ENCODE measurements around the gene CTTNBP2NL. TPM values are rescaled to one million over a fixed set of nuclear protein-coding genes. Genes with fewer than 3 reads are reported as not detected.
"Not testable (repeated sequence)": the region's sequence is repeated elsewhere in the genome, so short reads cannot be mapped to it uniquely, and the experiment has no call there.

The CTTNBP2NL gene
- total RNA-seq, 2 experiments from 2014 or later = 3.4 to 3.6 TPM

DNA sequence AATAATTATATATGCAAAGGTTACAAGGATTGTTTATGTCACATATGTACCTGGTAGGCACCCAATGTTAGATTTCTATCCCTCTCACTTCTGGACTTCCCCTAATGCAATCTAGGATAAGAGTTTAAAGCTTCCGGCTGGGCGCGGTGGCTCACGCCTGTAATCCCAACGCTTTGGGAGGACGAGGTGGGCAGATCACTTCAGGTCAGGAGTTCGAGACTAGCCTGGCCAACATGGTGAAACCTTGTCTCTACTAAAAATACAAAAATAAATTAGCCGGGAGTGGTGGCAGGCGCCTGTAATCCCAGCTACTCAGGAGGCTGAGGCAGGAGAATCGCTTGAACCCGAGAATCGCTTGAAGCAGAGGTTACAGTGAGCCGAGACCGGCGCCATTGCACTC, 5.7 kb upstream of the CTTNBP2NL start:
- not testable (repeated sequence) for H3K4me3 Mint-ChIP-seq; DNase-seq; H3K36me3 Mint-ChIP-seq (ENCODE audit: low read depth); H3K27me3 Mint-ChIP-seq; H3K27ac Mint-ChIP-seq; H3K9me3 Mint-ChIP-seq
- peaks cover 37% of the 10 kb centered on the region for H3K4me1 Mint-ChIP-seq
- ChIA-PET POLR2A (interaction anchor here (0.9 to 2.9 kb wide), 4 partner anchors 20 to 228 kb away, joined by 3 to 24 read pairs (median 4); partner anchors contain the start of genes CAPZA1 and ST7L), CTCF (interaction anchor here (0.6 to 10.1 kb wide), 28 partner anchors 9 to 641 kb away, joined by 3 to 163 read pairs (median 6); partner anchors contain the start of gene PPM1J)

DNA sequence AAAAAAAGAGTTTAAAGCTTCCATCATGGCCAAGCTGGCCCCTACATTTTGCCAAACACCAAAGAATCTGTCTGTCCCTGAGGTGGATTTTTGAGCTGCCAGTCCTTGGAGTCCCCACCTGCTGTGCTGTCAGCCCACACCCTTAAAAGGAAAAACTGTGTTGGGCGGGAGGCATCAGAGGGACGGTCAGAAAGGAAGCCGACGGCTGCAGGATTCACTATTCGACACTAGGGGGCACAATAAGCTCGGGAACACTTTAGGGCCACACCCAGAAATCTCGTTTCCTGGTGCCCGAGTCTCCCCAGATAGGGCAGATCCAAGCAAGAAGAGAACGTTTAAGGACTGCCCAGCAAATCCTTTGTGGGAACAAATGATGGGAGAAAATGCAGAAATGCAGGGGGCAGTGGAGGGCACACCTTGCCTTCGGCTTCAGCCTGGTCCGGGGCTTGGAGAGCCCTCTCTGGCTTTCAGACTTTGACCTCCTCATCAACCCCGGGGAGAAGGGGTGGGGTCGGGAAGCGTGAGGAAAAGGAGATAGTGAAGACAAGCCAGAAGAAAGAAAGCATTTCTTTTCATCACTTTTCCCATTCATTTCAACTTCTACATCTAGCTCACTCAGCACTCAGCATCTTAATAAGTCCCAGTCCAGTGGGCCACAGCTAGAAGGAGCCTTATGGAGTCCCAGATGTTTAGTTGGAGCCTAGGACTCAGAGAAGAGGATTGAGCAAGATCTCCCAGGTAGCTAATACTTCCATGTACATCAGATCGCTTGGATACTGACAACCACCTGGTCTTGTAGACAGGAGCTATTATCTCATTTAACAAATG, 5.0 kb upstream of the CTTNBP2NL start:
- Mint-ChIP-seq H3K36me3 (ENCODE audit: low read depth) (no peaks in the 10 kb centered on the region), H3K27me3 (peaks cover 7% of the 10 kb centered on the region), H3K9me3 (no peaks in the 10 kb centered on the region), H3K4me3 (peak overlapping the region; percentile 62), H3K27ac (peak overlapping the region; percentile 6), H3K4me1 (peaks cover 42% of the 10 kb centered on the region)
- ChIA-PET POLR2A (interaction anchor here (0.9 to 2.9 kb wide), 7 partner anchors 20 to 324 kb away, joined by 3 to 24 read pairs (median 3); partner anchors contain the start of genes CAPZA1, MOV10, PPM1J and ST7L), CTCF (interaction anchor here (0.6 to 10.1 kb wide), 39 partner anchors 10 to 642 kb away, joined by 3 to 163 read pairs (median 5); partner anchors contain the start of genes PPM1J and ST7L)
- DNase-seq = peak; percentile 86

DNA sequence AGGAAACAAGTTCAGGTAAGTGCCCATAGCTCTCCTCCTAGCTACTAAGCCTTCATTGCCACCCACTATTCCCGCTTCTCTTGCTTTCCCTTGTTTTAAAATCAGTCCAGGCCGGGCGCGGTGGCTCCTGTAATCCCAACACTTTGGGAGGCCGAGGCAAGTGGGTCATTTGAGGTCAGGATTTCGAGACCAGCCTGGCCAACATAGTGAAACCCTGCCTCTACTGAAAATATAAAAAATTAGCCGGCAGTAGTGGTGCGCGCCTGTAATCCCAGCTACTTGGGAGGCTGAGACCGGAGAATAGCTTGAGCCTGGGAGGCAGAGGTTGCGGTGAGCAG, 4.4 kb upstream of the CTTNBP2NL start:
- Mint-ChIP-seq H3K4me1 (peaks cover 43% of the 10 kb centered on the region), H3K9me3 (no peaks in the 10 kb centered on the region), H3K4me3 (peak overlapping the region; percentile 62), H3K27ac (no peak overlapping the region), H3K36me3 (ENCODE audit: low read depth) (no peaks in the 10 kb centered on the region), H3K27me3 (peaks cover 7% of the 10 kb centered on the region)
- ChIA-PET CTCF (interaction anchor here (0.6 to 10.1 kb wide), 31 partner anchors 10 to 488 kb away, joined by 3 to 163 read pairs (median 6); partner anchors contain the start of genes PPM1J and ST7L), POLR2A (interaction anchor here (1.1 to 2.9 kb wide), 6 partner anchors 21 to 323 kb away, joined by 3 to 24 read pairs (median 4); partner anchors contain the start of genes CAPZA1, MOV10, PPM1J and ST7L)
- DNase-seq = no peak

DNA sequence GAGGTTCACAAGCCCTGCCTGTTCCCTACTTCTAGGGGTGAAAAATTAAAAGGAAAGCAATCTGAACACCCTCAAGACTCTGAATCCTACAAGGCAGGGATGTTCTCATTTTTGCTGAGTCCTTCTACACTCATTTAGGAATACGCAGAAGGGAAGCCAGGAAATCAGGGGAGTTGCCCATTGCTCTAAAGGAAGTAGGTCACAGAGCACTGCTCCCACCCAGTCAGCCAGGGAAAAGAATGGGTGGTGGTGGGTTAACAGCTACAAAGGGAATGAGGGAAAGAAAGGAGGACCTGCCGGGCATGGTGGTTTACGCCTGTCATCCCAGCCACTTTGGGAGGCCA, 2.4 kb upstream of the CTTNBP2NL start:
- Mint-ChIP-seq H3K27ac (peak overlapping the region; percentile 15), H3K4me1 (peaks cover 47% of the 10 kb centered on the region), H3K4me3 (peak overlapping the region; percentile 2), H3K27me3 (peaks cover 8% of the 10 kb centered on the region), H3K9me3 (no peaks in the 10 kb centered on the region), H3K36me3 (ENCODE audit: low read depth) (no peaks in the 10 kb centered on the region)
- CTCF ChIA-PET = interaction anchor here (1.0 to 10.1 kb wide), 3 partner anchors 71 to 220 kb away, joined by 4 to 163 read pairs (median 7); no protein-coding TSS in a partner anchor
- DNase-seq = no peak
- POLR2A ChIA-PET = interaction anchor here (1.4 to 1.7 kb wide), 2 partner anchors 220 to 225 kb away, joined by 5 to 6 read pairs; partner anchors contain the start of gene ST7L

DNA sequence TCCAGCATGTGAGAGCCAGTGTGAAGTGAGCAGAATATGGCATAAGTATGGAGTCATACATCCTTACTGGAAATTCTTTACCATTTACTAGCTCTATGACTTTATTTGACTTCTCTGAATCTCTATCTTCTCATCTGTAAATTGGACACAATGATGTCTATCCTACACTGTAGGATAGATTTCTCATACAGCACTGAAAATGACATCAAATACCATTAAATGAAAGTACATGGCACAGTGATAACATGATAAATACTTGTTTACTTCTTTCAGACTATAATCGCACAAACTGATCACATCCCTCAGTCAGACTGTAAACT, 1.3 kb upstream of the CTTNBP2NL start:
- H3K27me3 Mint-ChIP-seq = peaks cover 4% of the 10 kb centered on the region
- H3K27ac Mint-ChIP-seq = no peak overlapping the region
- H3K4me1 Mint-ChIP-seq = peaks cover 50% of the 10 kb centered on the region
- H3K9me3 Mint-ChIP-seq = no peaks in the 10 kb centered on the region
- ChIA-PET CTCF (interaction anchor here (1.0 to 10.1 kb wide), 3 partner anchors 70 to 219 kb away, joined by 4 to 163 read pairs (median 7); no protein-coding TSS in a partner anchor), POLR2A (interaction anchor here (1.4 to 1.7 kb wide), 2 partner anchors 219 to 224 kb away, joined by 5 to 6 read pairs; partner anchors contain the start of gene ST7L)
- no peak for DNase-seq
- H3K36me3 Mint-ChIP-seq (ENCODE audit: low read depth) = no peaks in the 10 kb centered on the region
- H3K4me3 Mint-ChIP-seq = no peak overlapping the region

DNA sequence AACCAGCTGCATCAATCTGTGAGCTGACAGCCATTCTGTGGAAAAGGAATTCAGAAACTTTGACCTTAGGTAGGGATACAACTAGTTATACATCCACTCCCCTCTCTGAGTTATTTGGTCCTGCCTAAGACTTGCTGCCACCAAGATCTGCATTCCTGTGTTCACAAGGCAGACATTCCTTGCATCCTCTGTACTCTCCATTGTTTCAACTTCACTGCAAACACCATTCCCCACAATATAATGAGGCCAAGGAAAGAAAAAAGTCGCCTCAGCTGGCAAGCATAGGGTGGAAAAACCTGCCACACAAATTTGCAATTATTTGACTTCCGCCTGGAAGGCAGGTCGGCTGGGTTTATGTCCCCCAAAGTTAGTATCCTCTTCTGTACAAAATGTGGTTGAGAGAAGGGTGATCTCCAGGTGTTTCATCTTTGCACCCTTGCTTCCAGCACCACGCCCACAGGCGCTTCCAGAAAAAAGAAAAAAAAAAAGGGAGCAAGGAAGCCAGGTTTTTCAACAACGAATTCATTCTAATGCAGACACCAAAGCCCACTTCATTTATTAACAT, 676 bp upstream of the CTTNBP2NL start:
- peak overlapping the region; percentile 2 for H3K27ac Mint-ChIP-seq
- POLR2A ChIA-PET = interaction anchor here (1.1 to 1.7 kb wide), 2 partner anchors 218 to 223 kb away, joined by 4 to 5 read pairs; partner anchors contain the start of gene ST7L
- peaks cover 4% of the 10 kb centered on the region for H3K27me3 Mint-ChIP-seq
- H3K9me3 Mint-ChIP-seq = no peaks in the 10 kb centered on the region
- no peaks in the 10 kb centered on the region for H3K36me3 Mint-ChIP-seq (ENCODE audit: low read depth)
- H3K4me1 Mint-ChIP-seq = peaks cover 46% of the 10 kb centered on the region
- peak overlapping the region; percentile 84 for H3K4me3 Mint-ChIP-seq
- DNase-seq = no peak
- CTCF ChIA-PET = interaction anchor here (1.0 to 10.1 kb wide), 2 partner anchors 69 to 320 kb away, joined by 3 to 163 read pairs; partner anchors contain the start of gene PPM1J

DNA sequence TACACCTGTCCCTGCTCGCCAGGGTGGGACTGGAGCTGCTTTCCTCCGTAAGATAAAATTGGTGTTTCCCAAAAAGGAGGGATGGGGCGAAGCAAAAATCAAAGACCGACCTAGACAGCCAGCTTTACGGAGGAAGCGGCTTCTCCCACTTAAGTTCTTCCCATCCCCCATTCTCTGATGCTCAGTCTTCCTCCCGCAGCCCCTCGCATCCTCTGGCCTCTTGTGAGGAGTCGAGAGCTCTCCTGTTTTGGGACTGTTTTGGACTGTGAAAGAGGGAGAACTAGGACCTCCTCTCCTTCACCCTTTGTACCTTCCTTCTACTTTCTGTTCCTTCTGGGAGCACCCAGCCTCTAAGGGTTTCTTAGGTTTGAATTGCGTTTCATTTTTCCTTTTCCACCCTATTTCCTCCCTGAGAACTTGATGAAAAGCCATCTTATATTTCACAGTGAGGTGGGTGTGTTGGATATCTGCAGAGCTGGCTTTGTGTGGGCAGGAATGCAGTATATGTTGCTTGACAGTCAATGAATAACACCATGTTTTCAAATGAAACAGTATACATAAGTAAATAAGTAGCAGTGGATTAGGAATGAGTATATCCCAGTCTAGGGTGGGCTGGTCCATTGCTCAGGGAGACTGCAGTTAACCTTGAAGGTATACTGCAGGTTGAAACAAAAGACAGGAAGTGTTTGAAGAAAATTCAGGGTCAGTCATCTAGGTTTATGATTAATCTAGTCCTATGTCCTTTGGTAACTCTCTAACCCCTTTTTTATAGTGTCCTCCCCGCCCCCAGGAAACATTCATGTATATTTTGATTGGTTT, 848 bp downstream of the CTTNBP2NL start:
- Mint-ChIP-seq H3K27me3 (peaks cover 7% of the 10 kb centered on the region), H3K4me1 (peaks cover 36% of the 10 kb centered on the region), H3K9me3 (no peaks in the 10 kb centered on the region), H3K4me3 (peak overlapping the region; percentile 84), H3K27ac (no peak overlapping the region), H3K36me3 (ENCODE audit: low read depth) (no peaks in the 10 kb centered on the region)
- ChIA-PET CTCF (interaction anchor here (10.1 kb wide), 1 partner anchor 67 kb away, joined by 163 read pairs; no protein-coding TSS in a partner anchor), POLR2A (interaction anchor here (0.7 to 1.1 kb wide), 2 partner anchors 220 to 222 kb away, joined by 3 to 4 read pairs; partner anchors contain the start of gene ST7L)
- no peak for DNase-seq

DNA sequence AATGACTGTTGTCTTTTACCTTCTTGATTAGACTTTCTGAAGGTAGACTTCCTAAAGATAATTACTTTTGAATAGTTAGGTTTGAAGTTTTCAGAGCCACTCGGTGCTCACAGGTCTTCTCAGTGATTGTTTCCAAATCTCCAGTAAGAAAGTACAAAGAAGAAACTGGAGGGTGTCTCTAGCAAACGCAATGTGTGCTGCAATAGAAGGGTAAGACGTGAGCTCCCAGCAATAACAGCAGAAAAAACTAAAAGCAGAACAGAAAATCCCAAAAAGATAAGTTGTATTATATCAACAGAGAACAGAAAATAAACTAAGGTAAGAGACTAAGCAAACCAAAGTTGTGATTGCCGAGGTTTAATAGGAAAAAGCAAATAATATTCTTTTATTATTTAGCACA, 1.8 kb downstream of the CTTNBP2NL start:
- Mint-ChIP-seq H3K27me3 (peaks cover 7% of the 10 kb centered on the region), H3K4me3 (no peak overlapping the region), H3K4me1 (peaks cover 36% of the 10 kb centered on the region), H3K27ac (no peak overlapping the region), H3K36me3 (ENCODE audit: low read depth) (no peaks in the 10 kb centered on the region), H3K9me3 (no peaks in the 10 kb centered on the region)
- no peak for DNase-seq
- POLR2A ChIA-PET = no interaction called here
- CTCF ChIA-PET = interaction anchor here (10.1 kb wide), 1 partner anchor 66 kb away, joined by 163 read pairs; no protein-coding TSS in a partner anchor

DNA sequence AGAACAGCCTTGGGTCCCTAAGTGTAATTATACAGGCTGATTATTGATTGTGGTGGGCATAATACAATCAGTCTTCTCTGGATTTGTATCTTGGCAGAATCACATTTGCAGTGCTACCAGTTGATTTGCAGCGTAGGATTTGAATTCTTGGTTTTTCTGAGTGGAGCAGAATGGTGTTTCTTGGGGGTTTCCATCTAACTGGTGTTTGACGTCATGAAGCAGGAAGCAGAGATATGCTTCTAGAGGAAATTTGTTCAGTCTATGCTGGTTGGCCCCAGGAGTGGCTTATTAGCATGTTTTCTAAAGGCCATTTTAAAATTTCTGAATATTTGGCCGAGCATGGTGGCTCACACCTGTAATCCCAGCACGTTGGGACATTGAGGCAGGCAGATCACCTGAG, 3.4 kb downstream of the CTTNBP2NL start:
- no peak for DNase-seq
- no peaks in the 10 kb centered on the region for H3K36me3 Mint-ChIP-seq (ENCODE audit: low read depth)
- POLR2A ChIA-PET = no interaction called here
- H3K9me3 Mint-ChIP-seq = no peaks in the 10 kb centered on the region
- peaks cover 29% of the 10 kb centered on the region for H3K4me1 Mint-ChIP-seq
- CTCF ChIA-PET = no interaction called here
- H3K27me3 Mint-ChIP-seq = peaks cover 7% of the 10 kb centered on the region
- H3K4me3 Mint-ChIP-seq = no peak overlapping the region
- H3K27ac Mint-ChIP-seq = no peak overlapping the region

DNA sequence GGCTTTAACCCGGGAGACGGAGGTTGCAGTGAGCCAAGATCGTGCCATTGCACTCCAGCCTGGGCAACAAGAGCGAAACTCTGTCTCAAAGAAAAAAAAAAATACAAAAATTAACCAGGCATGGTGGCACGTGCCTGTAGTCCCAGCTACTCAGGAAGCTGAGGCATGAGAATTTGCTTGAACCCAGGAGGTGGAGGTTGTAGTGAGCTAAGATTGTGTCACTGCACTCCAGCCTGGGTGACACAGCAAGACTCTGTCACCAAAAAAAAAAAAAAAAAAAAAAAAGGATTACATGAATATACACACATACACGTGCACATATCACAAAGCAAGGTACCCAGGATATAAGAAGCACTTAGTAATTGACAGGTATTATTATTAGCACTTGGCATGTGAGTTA, 4.7 kb downstream of the CTTNBP2NL start:
- H3K27ac Mint-ChIP-seq; H3K4me3 Mint-ChIP-seq; H3K9me3 Mint-ChIP-seq; H3K27me3 Mint-ChIP-seq; POLR2A ChIA-PET; H3K36me3 Mint-ChIP-seq (ENCODE audit: low read depth); DNase-seq: not testable (repeated sequence)
- peaks cover 20% of the 10 kb centered on the region for H3K4me1 Mint-ChIP-seq
- CTCF ChIA-PET = interaction anchor here (1.1 kb wide), 1 partner anchor 9 kb away, joined by 5 read pairs; no protein-coding TSS in a partner anchor

DNA sequence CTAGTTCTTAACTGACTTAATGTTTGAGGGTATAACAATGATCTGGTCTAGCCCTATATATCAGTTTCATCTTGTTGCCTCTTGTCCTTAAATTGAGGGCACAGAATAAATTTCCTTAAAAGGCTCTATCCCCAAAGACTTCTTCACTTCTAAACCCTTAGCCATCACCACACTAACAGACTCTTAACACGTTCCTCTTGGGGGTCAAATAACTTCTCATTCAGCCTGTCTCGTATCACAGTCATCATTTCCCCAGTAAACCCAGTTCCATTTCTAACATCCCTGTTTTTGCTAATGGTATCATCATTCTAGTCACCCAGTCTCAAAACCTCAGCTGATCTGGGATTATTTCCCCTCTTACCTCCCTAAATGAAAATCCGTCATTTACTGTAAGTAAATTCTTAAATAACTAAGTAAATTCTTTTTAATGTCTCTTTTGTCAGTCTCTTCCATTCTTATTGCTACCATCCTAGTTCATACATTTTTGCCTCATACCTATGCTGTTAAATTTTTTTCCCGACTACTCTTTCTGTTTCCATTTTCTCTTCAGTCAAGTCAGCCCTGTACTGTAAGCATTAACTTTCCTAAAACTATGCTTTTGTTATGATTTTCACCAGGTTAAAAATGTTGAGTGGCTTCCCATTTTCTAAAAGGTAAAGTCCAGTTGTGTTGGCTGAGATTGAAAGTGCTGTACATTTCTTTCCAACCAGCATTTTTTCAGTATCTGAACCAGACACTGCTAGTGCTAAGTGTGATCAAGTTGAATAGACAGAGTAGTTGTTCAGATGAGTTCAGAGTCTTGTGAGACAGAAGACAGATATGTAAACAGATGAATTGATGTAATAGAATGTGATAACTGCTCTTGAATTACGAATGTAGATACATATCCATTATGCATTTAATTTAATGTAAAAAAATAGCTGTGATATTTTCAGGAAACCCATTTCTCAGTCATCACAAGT, 6.9 kb downstream of the CTTNBP2NL start:
- ChIA-PET CTCF (interaction anchor here (1.0 kb wide), 1 partner anchor 12 kb away, joined by 3 read pairs; no protein-coding TSS in a partner anchor), POLR2A (no interaction called here)
- peaks cover 7% of the 10 kb centered on the region for H3K27me3 Mint-ChIP-seq
- H3K9me3 Mint-ChIP-seq = no peaks in the 10 kb centered on the region
- no peaks in the 10 kb centered on the region for H3K36me3 Mint-ChIP-seq (ENCODE audit: low read depth)
- no peak for DNase-seq
- H3K4me3 Mint-ChIP-seq = no peak overlapping the region
- no peak overlapping the region for H3K27ac Mint-ChIP-seq
- peaks cover 10% of the 10 kb centered on the region for H3K4me1 Mint-ChIP-seq
